HG02588 (cell line): ENCODE results near the gene MYH15.

Experiments used
- ATAC-seq: cut with Tn5 transposase; IDR thresholded peaks from one replicate; pipeline ENCODE4 v1.9.1; 2021; ENCODE audit warnings: mild to moderate bottlenecking, moderate library complexity; ENCODE audit not compliant: unreplicated experiment

MYH15 gene

GRCh38 chr3:108511055-108511454 is 659 bp upstream of the MYH15 start:
- ATAC-seq, result no peak

DNA sequence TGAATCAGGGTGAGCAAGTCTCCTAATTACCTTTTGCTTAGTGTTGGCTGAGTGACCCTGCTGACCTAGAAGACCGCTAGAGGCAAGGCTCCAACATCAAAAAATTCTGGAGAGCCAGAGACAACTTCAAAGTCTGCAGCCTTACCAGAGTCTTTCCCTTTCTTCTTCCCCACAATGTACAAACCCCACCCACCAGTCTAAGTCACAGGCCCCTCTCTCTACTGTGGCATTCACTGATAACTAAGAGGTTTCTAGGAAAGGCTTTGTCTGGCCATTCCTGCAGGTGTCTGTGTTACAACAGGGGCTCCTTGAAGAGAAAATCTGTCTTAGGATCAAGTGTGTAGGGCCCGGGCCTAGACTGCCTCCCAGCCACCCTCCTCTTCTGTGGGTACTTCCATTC is 525 bp downstream of the MYH15 start:
- ATAC-seq, result no peak

DNA sequence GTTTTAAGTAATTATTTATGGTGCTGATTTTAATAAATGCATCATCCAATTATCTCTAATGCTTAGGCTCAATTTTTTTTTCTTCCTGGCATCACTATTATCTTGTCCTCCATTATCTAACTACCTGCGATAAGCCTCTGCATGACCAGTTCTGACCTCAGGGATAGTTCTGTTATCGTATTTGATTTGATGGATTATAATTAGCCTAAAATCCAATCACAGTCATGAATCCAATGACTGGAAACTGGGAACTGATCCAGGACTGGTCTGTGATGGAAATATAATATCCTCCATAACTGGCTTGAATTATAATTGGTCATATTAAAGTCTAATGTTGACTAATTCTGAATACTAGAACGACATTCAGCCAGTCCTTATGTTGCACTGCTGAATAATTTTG is 1.1 kb downstream of the MYH15 start:
- no peak for ATAC-seq

GRCh38 chr3:108507902-108508301 is 2.5 kb downstream of the MYH15 start:
- no peak for ATAC-seq

- ATAC-seq, result no peak
Observed at GRCh38 chr3:108505811-108506210, 4.6 kb downstream of the MYH15 start.

GRCh38 chr3:108503722-108504121 is 6.7 kb downstream of the MYH15 start:
- no peak for ATAC-seq

- ATAC-seq, result no peak
Observed at GRCh38 chr3:108501535-108501934, 8.9 kb downstream of the MYH15 start.

DNA sequence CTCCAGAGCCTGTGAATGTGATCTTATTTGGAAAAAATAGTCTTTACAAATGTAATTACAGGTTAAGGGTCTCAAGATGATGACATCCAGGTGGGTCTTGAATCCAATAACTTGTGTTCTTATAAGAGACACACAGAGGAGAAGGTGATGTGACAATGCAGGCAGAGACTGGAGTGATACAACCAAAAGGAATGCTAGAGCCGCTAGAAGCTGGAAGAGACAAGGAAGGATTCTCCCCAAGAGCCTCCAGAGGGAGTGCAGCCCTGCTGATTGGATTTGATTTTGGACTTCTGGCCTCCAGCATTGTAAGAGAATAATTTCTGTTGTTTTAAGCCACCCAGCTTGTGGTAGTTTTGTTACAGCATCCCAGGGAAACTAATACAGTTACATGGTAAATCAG is 9.7 kb downstream of the MYH15 start:
- no peak for ATAC-seq

GRCh38 chr3:108497271-108497670 is 13.1 kb downstream of the MYH15 start:
- ATAC-seq, result no peak

DNA sequence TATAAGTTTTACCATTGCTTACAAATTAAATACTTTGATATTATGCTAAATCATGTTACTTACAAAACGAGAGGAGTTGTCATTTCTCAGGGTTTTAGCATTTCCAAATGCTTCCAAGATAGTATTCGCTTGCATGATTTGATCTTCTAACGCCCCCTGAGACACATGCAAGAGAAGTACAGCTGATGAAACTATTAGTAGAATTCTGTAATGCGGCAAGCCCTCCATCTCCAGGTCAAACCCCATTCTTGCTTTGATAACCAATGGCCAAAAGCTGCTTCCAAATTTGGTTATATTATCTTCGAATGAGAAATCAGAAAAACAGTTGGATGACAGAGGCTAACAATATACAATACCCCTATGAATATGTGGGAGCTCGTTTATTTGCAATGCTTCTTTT is 14.7 kb downstream of the MYH15 start:
- no peak for ATAC-seq

DNA sequence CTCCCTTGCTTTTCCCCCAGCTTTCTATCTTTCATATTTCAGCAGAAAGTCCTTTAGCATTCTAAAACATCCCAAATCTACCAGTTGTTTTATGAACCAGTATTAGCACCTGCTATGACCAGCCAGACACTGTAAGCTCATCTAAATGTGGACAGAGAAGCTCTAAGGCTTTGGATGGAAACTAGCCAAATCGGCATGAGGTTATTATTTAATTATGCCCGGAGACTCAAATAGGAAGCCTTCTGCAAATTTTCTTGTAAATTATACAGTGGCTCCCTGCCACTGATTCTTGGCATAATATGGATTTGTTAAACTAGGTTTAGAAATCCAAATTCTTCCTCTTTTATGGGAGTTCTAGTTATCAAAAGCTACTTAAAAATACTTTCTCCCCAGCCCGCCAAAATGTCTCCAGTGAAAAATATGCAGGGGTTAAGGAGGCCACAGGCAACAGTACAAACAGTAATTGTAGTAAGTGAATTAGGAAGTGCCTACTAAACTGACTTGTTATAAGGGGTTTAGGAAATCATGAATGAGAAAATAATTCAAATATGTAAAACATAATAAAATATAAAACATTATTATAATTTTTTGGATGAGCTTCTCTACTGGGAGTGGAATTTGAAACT is 15.4 kb downstream of the MYH15 start:
- ATAC-seq, result no peak

- ATAC-seq, result no peak
Observed at GRCh38 chr3:108493862-108494261, 16.5 kb downstream of the MYH15 start.

- ATAC-seq, result no peak
Observed at GRCh38 chr3:108491456-108491855, 18.9 kb downstream of the MYH15 start.

DNA sequence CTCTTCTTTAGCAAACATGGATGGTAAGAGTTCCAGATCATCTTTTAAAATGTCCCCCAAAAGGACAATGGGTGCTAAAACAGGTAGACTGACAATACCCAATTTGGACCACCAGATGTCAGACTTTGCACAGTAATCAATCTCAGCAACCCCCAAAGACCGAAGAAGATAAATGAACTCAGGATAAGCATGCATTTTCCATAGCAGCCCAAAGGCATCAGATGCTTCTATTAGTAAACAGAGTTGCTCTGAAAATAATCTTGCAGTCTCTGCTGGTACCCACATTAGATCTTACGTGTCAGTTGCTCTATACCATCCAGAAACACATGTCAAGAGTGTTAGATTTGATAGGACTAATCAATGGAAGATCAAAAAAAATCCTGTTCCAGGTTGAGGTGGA is 20.6 kb downstream of the MYH15 start:
- peak; percentile 56 for ATAC-seq

DNA sequence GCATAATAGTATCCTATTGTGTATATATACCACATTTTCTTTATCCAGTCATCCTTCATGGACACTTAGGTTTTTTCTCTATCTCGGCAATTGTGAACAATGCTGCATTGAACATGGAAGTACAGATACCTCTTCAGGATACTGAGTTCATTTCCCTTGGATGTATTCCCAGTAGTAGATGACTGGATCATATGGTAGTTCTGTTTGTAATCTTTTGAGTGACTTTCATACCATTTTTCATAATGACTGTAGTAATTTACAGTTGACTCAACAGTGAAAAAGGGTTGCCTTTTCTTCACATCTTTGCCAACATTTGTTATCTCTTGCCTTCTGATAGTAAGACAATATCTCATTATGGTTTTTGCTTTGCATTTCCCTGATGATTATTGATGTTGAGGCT is 21.8 kb downstream of the MYH15 start:
- ATAC-seq, result no peak

GRCh38 chr3:108487439-108487838 is 23.0 kb downstream of the MYH15 start:
- no peak for ATAC-seq

DNA sequence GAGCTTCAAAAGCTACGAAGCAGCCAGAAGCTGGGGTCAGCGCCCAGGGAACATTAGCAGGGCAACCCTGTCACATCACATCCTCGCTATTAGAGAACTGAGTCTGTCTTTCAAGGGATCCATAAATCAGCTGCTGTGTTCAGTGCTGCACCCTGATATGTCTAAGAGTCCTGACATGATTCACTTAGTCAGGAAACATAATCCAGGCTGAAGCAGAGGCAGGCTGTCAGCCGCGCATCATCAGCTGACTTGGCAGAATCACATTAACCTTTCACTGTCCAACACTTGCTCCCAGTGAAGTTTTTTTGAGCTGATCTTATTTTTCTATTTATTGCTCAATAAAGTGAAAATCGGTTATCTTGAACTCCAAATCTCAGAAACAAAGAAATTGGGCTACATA is 23.5 kb downstream of the MYH15 start:
- no peak for ATAC-seq

- no peak for ATAC-seq
Observed at GRCh38 chr3:108486338-108486737, 24.1 kb downstream of the MYH15 start.

DNA sequence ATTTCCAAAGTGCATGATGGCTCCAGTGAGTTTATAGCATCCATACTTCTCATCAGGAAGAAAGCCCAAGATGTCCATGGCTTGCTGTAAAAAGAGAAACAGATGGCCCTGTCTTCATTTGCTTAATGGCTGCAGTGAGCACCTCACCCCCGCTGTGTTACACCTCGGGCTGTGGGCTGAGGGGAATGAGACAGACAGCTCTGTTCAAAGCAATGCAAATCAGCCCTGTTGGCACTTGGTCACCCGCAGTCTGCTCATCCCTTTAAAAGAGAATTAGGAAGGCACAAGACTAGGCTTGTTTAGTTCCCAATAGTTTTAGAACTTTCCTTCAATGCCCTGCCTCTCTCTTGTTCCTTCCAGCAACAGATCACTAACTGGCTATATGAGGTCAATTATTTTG is 25.2 kb downstream of the MYH15 start:
- ATAC-seq, result no peak

DNA sequence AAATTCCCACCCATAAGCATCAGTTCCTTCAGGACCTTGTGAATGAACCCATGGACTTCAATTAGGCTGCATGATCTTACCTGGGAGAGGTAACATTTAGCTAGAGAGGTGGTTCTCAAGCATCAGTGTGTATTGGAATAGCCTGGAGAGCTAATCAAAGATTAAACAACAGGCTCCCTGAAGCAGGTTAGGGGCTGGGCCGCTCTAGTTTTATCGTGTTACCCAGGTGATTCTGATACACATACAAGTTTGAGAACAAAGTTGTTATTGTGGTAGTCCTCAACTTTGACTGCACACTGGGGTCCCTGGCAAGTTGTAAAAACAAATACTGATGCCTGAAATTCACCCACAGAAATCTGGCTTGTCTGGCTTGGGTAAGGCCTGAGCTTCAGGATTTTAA is 31.2 kb downstream of the MYH15 start:
- no peak for ATAC-seq

DNA sequence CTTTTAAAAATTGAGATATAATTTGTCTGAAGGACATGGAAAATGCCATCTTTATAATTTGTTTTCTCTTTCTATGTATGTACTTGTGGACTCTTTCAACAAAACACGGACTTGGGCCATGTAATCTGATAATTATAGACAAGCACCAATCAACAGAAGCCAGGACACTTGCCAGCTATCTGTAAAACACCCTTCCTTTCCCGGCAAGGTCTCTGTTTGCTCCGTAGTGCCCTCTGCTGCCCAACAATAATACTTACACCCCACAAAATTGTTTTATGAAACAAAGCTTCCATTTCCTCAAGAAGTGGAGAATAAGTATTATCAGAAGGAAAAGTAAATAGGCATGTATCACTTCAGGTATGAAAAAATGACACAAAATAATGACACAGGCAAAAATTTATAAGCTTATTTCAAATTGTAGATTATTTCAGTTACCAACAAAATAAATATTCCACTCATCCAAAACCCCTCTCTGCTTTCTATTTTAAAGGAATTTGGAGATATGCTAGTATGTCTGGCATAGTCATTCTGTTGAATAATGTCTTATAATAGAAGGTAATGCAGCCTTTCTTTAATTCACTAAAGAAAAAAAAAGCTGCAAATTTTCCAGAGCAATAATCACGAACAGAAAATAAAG is 32.8 kb downstream of the MYH15 start:
- peak; percentile 68 for ATAC-seq

DNA sequence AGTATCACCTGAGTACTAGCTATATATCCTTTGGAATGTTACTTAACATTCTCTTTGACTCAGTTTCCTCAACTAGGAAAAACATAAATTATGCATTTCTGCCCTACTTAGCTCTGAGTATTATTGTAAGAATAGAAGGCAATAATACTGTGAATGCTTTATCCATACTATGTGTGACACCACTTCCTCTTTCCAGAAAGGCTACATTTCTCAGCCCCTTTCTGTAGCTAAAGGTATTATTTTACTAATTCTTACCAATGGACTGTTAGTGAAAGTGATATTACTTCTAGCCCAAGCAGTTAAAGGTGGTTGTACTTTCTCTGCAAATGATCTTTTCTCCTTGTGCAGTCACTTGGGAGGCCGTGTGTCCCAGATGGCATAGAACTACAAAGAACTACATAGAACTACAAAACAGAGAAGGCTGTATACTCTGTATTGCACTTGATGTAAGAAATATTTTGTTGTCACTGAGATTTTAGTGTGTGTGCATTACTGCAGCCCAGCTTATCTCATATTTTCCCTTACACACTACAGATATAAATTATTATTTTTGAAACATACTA is 35.1 kb downstream of the MYH15 start:
- ATAC-seq, result no peak

GRCh38 chr3:108474581-108474980 is 35.8 kb downstream of the MYH15 start:
- ATAC-seq, result no peak
